ENCODE measurements around the gene DDX24.

DNA sequence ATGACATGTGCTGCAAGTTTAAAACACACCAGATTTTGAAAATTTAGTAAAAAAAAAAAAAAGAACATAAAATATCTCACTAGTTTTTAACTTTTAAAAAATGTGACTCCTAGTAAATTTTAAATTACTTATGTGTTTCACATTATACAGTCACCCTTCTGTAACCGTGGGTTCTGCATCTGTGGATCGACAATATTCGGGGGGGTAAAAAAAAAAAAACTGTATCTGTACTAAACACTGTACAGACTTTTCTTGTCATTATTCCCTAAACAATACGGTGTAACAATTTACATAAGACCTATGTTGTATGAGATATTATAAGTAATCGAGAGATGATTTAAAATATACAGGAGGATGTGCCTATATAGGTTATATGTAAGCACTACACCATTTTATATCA lies 3.2 kb downstream of the DDX24 start:
- TF ChIP-seq, protein P1, sequence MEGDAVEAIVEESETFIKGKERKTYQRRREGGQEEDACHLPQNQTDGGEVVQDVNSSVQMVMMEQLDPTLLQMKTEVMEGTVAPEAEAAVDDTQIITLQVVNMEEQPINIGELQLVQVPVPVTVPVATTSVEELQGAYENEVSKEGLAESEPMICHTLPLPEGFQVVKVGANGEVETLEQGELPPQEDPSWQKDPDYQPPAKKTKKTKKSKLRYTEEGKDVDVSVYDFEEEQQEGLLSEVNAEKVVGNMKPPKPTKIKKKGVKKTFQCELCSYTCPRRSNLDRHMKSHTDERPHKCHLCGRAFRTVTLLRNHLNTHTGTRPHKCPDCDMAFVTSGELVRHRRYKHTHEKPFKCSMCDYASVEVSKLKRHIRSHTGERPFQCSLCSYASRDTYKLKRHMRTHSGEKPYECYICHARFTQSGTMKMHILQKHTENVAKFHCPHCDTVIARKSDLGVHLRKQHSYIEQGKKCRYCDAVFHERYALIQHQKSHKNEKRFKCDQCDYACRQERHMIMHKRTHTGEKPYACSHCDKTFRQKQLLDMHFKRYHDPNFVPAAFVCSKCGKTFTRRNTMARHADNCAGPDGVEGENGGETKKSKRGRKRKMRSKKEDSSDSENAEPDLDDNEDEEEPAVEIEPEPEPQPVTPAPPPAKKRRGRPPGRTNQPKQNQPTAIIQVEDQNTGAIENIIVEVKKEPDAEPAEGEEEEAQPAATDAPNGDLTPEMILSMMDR (IDR thresholded peaks at IDR 0.05) = no peak
- TF ChIP-seq EP300 (IDR thresholded peaks at IDR 0.05) = no peak
- no peak for TF ChIP-seq POLR2A (IDR thresholded peaks at IDR 0.05)
